Measurements from ENCODE around the gene LY86. TPM values are rescaled to one million over a fixed set of nuclear protein-coding genes. Genes with fewer than 3 reads are reported as not detected.

Gene LY86
- total RNA-seq (1 to 10 TPM; 1.3 to 3.1 (median 1.7) TPM), polyA plus RNA-seq (10 to 100 TPM in 1 of 2 donors, 1 to 10 TPM in 1; 2.4 to 13.8 TPM)
- long read RNA-seq, donor 1, partial matches to known transcripts = 0 of 1 reads
- long read RNA-seq, donor 1, other reads (novel, unspliced or antisense) = 0 of 1 reads
- long read RNA-seq, donor 2, partial matches to known transcripts = 0 of 1 reads
- long read RNA-seq, donor 2, other reads (novel, unspliced or antisense) = 0 of 1 reads
- long read RNA-seq, donor 3, partial matches to known transcripts = 0 of 1 reads
- long read RNA-seq, donor 3, other reads (novel, unspliced or antisense) = 0 of 1 reads

GRCh38 chr6:6588064-6588923 is at the start of gene LY86:
Gene LY86 (plus strand): TSS chr6:6588720. CDS start chr6:6588735, 15 bp downstream.
- H3K4me1 ChIP-seq (ENCODE audit: insufficient read depth) = no peaks in the 10 kb centered on the region
- 57 to 58% (median 57%) methylated on average over 14 of the region's 14 CpGs for WGBS, 3 donors
- no peak for TF ChIP-seq POLR2A (IDR thresholded peaks at IDR 0.05)
- H3K27me3 ChIP-seq = no peaks in the 10 kb centered on the region
- DNase-seq = no peak
- no peak within 1 kb of the TSS for H3K4me3 ChIP-seq
- H3K9me3 ChIP-seq = no peaks in the 10 kb centered on the region
- intact Hi-C loops (cut with DNase I) = no loop called here
- no peaks in the 10 kb centered on the region for H3K36me3 ChIP-seq
- no peak within 1 kb of the TSS for H3K27ac ChIP-seq

DNA sequence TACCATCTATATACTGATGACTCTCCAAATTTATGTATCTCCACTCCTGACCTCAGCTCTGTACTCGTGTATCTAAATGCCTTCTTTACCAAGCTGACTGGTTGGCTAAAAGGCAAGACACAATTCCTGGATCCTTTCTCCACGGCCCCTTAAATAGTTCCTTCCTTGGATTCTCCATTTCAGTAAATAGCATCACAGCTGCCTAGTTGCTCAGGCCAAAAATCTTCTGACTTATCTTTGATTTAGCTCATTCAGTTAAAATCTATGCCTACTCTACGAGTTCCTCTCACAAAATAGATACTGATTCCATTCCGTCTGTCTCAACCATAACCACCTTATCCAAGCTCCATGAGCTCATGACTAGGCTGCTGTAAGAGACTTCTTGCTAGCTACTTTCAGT is 49.5 kb upstream of the LY86 start:
- WGBS, 3 donors = 20 to 28% (median 24%) methylated on average over 4 of the region's 4 CpGs
- intact Hi-C loops (cut with DNase I) = no loop called here
- H3K4me1 ChIP-seq (ENCODE audit: insufficient read depth) = no peaks in the 10 kb centered on the region
- H3K27ac ChIP-seq = no peak overlapping the region
- DNase-seq = no peak
- TF ChIP-seq, protein P1, sequence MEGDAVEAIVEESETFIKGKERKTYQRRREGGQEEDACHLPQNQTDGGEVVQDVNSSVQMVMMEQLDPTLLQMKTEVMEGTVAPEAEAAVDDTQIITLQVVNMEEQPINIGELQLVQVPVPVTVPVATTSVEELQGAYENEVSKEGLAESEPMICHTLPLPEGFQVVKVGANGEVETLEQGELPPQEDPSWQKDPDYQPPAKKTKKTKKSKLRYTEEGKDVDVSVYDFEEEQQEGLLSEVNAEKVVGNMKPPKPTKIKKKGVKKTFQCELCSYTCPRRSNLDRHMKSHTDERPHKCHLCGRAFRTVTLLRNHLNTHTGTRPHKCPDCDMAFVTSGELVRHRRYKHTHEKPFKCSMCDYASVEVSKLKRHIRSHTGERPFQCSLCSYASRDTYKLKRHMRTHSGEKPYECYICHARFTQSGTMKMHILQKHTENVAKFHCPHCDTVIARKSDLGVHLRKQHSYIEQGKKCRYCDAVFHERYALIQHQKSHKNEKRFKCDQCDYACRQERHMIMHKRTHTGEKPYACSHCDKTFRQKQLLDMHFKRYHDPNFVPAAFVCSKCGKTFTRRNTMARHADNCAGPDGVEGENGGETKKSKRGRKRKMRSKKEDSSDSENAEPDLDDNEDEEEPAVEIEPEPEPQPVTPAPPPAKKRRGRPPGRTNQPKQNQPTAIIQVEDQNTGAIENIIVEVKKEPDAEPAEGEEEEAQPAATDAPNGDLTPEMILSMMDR (IDR thresholded peaks at IDR 0.05) = no peak
- TF ChIP-seq POLR2A (IDR thresholded peaks at IDR 0.05) = no peak
- H3K27me3 ChIP-seq = no peaks in the 10 kb centered on the region
- no peak overlapping the region for H3K4me3 ChIP-seq
- no peaks in the 10 kb centered on the region for H3K36me3 ChIP-seq
- H3K9me3 ChIP-seq = no peaks in the 10 kb centered on the region

GRCh38 chr6:6542357-6542756 is 46.2 kb upstream of the LY86 start:
- WGBS, 3 donors = 92 to 98% (median 97%) methylated on average over 2 of the region's 2 CpGs
- TF ChIP-seq POLR2A (IDR thresholded peaks at IDR 0.05) = no peak
- TF ChIP-seq, protein P1 (IDR thresholded peaks at IDR 0.05) = no peak
- TF ChIP-seq EP300 (IDR thresholded peaks at IDR 0.05) = no peak
- H3K27me3 ChIP-seq = no peaks in the 10 kb centered on the region
- H3K4me1 ChIP-seq (ENCODE audit: insufficient read depth) = peaks cover 6% of the 10 kb centered on the region
- intact Hi-C loops (cut with DNase I) = loop anchor here in 1 of 4 donors (10.0 kb wide), 2 partner anchors 488 to 1398 kb away; no protein-coding TSS in a partner anchor
- H3K9me3 ChIP-seq = no peaks in the 10 kb centered on the region
- no peak overlapping the region for H3K4me3 ChIP-seq
- no peak overlapping the region for H3K27ac ChIP-seq
- no peak for DNase-seq
- H3K36me3 ChIP-seq = no peaks in the 10 kb centered on the region

GRCh38 chr6:6543181-6543879 is 45.2 kb upstream of the LY86 start:
- H3K27ac ChIP-seq = no peak overlapping the region

More at GRCh38 chr6:6543181-6543879, 45.2 kb upstream of the LY86 start:
- intact Hi-C loops (cut with DNase I) = loop anchor here in 1 of 4 donors (10.0 kb wide), 2 partner anchors 489 to 1399 kb away; no protein-coding TSS in a partner anchor
- Histone ChIP-seq H3K27me3 (no peaks in the 10 kb centered on the region), H3K36me3 (no peaks in the 10 kb centered on the region), H3K9me3 (no peaks in the 10 kb centered on the region), H3K4me1 (ENCODE audit: insufficient read depth) (peaks cover 6% of the 10 kb centered on the region), H3K4me3 (no peak overlapping the region)
- no peak for DNase-seq
- WGBS, 3 donors = 81 to 86% (median 82%) methylated on average over 11 of the region's 11 CpGs
- TF ChIP-seq POLR2A (IDR thresholded peaks at IDR 0.05) = no peak
- TF ChIP-seq EP300 (IDR thresholded peaks at IDR 0.05) = no peak
- TF ChIP-seq, protein P1 (IDR thresholded peaks at IDR 0.05) = no peak
